ENCODE data around the gene PARD6B. TPM values are rescaled to one million over a fixed set of nuclear protein-coding genes. Genes with fewer than 3 reads are reported as not detected.

The PARD6B gene
- total RNA-seq, 4 donors from 2014 or later, result 1.6 to 2.2 (median 1.9) TPM

- no peak for TF ChIP-seq CTCF (IDR thresholded peaks at IDR 0.05; ENCODE audit: low read depth)
These were observed 41.3 kb upstream of the PARD6B start for GRCh38 chr20:50689864-50690649.

GRCh38 chr20:50690650-50691572 lies 40.5 kb upstream of the PARD6B start, which contains the start of gene RIPOR3:
RIPOR3 (minus strand) TSS chr20:50691542; CDS start chr20:50691128, 414 bp downstream.
- TF ChIP-seq CTCF (IDR thresholded peaks at IDR 0.05; ENCODE audit: low read depth), result no peak

- no peak for TF ChIP-seq CTCF (IDR thresholded peaks at IDR 0.05; ENCODE audit: low read depth)
These were observed 39.5 kb upstream of the PARD6B start for GRCh38 chr20:50691573-50692551.

GRCh38 chr20:50692552-50692933 lies 38.8 kb upstream of the PARD6B start:
- TF ChIP-seq CTCF (IDR thresholded peaks at IDR 0.05; ENCODE audit: low read depth), result no peak

- no peak for TF ChIP-seq CTCF (IDR thresholded peaks at IDR 0.05; ENCODE audit: low read depth)
These were observed 38.4 kb upstream of the PARD6B start for GRCh38 chr20:50693001-50693400.

- no peak for TF ChIP-seq CTCF (IDR thresholded peaks at IDR 0.05; ENCODE audit: low read depth)
These were observed 36.8 kb upstream of the PARD6B start for GRCh38 chr20:50694379-50695134.

Measured in subcutaneous adipose tissue (tissue), 4 donors.